GM21723 (cell line): ENCODE results near the gene PPAT.
A peak's percentile ranks its signal among the peaks of the same experiment; 100 is the strongest.
"Not testable (repeated sequence)": the region's sequence is repeated elsewhere in the genome, so short reads cannot be mapped to it uniquely, and the experiment has no call there.

Source experiments
- ATAC-seq: cut with Tn5 transposase; IDR thresholded peaks from one replicate; pipeline ENCODE4 v1.9.1; 2021; ENCODE audit warnings: mild to moderate bottlenecking, moderate library complexity; ENCODE audit not compliant: unreplicated experiment

PPAT gene

GRCh38 chr4:56387023-56388001 is 48.1 kb downstream of the PPAT start, which contains the start of gene AASDH:
TSS of gene AASDH (minus strand) at chr4:56387491. CDS start at chr4:56384299, 3,192 bp downstream.
- ATAC-seq = peak; percentile 97

GRCh38 chr4:56386091-56386490 is 49.3 kb downstream of the PPAT start:
- no peak for ATAC-seq

GRCh38 chr4:56375458-56375857 is 60.0 kb downstream of the PPAT start:
- no peak for ATAC-seq

- ATAC-seq = no peak
Measured at GRCh38 chr4:56374956-56375355, 60.5 kb downstream of the PPAT start.

- no peak for ATAC-seq
Measured at GRCh38 chr4:56372774-56373173, 62.6 kb downstream of the PPAT start.

- no peak for ATAC-seq
Measured at GRCh38 chr4:56371426-56372220, 63.8 kb downstream of the PPAT start.

- ATAC-seq = no peak
Measured at GRCh38 chr4:56370377-56370776, 65.0 kb downstream of the PPAT start.

- ATAC-seq = not testable (repeated sequence)
Measured at GRCh38 chr4:56362981-56363380, 72.4 kb downstream of the PPAT start.

- no peak for ATAC-seq
Measured at GRCh38 chr4:56360071-56360470, 75.3 kb downstream of the PPAT start.

GRCh38 chr4:56356650-56357049 is 78.8 kb downstream of the PPAT start:
- ATAC-seq = no peak

GRCh38 chr4:56348576-56348975 is 86.8 kb downstream of the PPAT start:
- no peak for ATAC-seq

GRCh38 chr4:56345458-56345857 is 90.0 kb downstream of the PPAT start:
- ATAC-seq = no peak
